ENCODE measurements around the gene POLR2A. TPM values are rescaled to one million over a fixed set of nuclear protein-coding genes. Genes with fewer than 3 reads are reported as not detected.
"Not testable (repeated sequence)": the region's sequence is repeated elsewhere in the genome, so short reads cannot be mapped to it uniquely, and the experiment has no call there.

POLR2A gene
- total and polyA plus RNA-seq, 2 of the 13 experiments (the other 11 are each of a cell fraction or from before 2014, with no cell fraction given): 17.8 to 18.3 TPM

GRCh38 chr17:7481842-7482741 lies 2.1 kb upstream of the POLR2A start:
- H3K9me3 ChIP-seq (ENCODE audit: low read length); in situ Hi-C loops (cut with HindIII; ENCODE audit: extremely low pct_ligation_motif_present, low pct_unique_long_range_greater_than_20kb); H3K36me3 ChIP-seq (replicated peaks in 1 of 2; ENCODE audit: control insufficient read depth in 1 of 2, insufficient read depth in 2 of 2, low read length in 2 of 2); CTCF ChIA-PET (ENCODE audit: low intra/inter-chr PET ratio, low total read pairs); ATAC-seq; H3K27me3 ChIP-seq (ENCODE audit: control insufficient read depth in 1 of 2, insufficient read depth in 2 of 2, low read length in 2 of 2); DNase-seq (ENCODE audit: low spot score); H3K9ac ChIP-seq (ENCODE audit: insufficient read depth, low read depth, low read length); H2AFZ ChIP-seq (ENCODE audit: low read length); BruUV-seq (replicated peaks); FAIRE-seq: not testable (repeated sequence)
- Histone ChIP-seq H3K79me2 (ENCODE audit: insufficient read depth, low read length) (peaks cover 48% of the 10 kb centered on the region), H3K4me3 (replicated peaks in 1 of 3; ENCODE audit: insufficient read depth in 1 of 3, low read depth in 2 of 3, low read length in 3 of 3) (peak overlapping the region in 1 of 3 experiments; percentile 90; a peak in 1 of 6 replicates), H4K20me1 (ENCODE audit: insufficient read depth, low read length) (peaks cover 28% of the 10 kb centered on the region), H3K4me1 (ENCODE audit: insufficient read depth, low read length) (peaks cover 62% of the 10 kb centered on the region), H3K27ac (ENCODE audit: extremely low read length, insufficient read depth, low read length) (peak overlapping the region; percentile 100), H3K4me2 (ENCODE audit: low read depth, low read length) (peak overlapping the region; percentile 94; the same call in 1 of the 2 replicates)
- TF ChIP-seq CAMTA2 (CRISPR knock-in tag; IDR thresholded peaks at IDR 0.05; ENCODE audit: borderline replicate concordance): 0 out of 2 replicates have a peak, but pooled peaks have one; percentile 39
- TF ChIP-seq ZBTB38 (CRISPR knock-in tag; IDR thresholded peaks at IDR 0.05): peak; percentile 45; the same call in 1 of the 2 replicates
- TF ChIP-seq HNRNPL (IDR thresholded peaks at IDR 0.05; ENCODE audit: low read depth, low read length): peak; percentile 44; the same call in 1 of the 2 replicates
- 93% methylated on average over 23 of the region's 31 CpGs for WGBS (ENCODE audit: low lambda C conversion rate)
- POLR2A ChIA-PET: interaction anchor here (0.9 to 4.3 kb wide), 8 partner anchors 37 to 102 kb away, joined by 3 to 41 read pairs (median 4); partner anchors contain the start of genes CHRNB1, MPDU1, PLSCR3 and TMEM102
- intact Hi-C loops (cut with micrococcal nuclease; ENCODE audit: unreplicated experiment): loop anchor here (5.0 kb wide), 3 partner anchors 35 to 125 kb away; partner anchors contain the start of genes CHRNB1, TMEM256 and TMEM95

DNA sequence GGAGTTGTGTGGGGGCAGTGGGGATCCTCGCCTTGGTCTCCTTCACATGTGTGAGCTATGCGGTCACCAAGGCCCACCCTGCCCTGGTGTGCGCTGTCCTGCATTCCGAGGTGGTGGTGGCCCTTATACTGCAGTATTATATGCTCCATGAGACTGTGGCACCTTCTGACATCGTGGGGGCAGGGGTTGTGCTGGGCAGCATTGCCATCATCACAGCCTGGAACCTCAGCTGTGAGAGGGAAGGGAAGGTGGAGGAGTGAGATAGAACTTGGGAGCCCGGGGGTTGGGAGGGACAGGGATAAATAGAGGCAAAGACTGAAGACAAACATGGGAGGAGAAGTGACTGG lies 1.5 kb upstream of the POLR2A start:
- H3K9me3 ChIP-seq (ENCODE audit: low read length); H2AFZ ChIP-seq (ENCODE audit: low read length); H3K36me3 ChIP-seq (replicated peaks in 1 of 2; ENCODE audit: control insufficient read depth in 1 of 2, insufficient read depth in 2 of 2, low read length in 2 of 2); CTCF ChIA-PET (ENCODE audit: low intra/inter-chr PET ratio, low total read pairs); in situ Hi-C loops (cut with HindIII; ENCODE audit: extremely low pct_ligation_motif_present, low pct_unique_long_range_greater_than_20kb); DNase-seq (ENCODE audit: low spot score); BruUV-seq (replicated peaks); H3K27me3 ChIP-seq (ENCODE audit: control insufficient read depth in 1 of 2, insufficient read depth in 2 of 2, low read length in 2 of 2); FAIRE-seq; ATAC-seq: not testable (repeated sequence)
- POLR2A ChIA-PET: interaction anchor here (2.6 to 5.5 kb wide), 4 partner anchors 7 to 79 kb away, joined by 19 to 41 read pairs (median 26); partner anchors contain the start of genes CHRNB1, TMEM102 and TMEM256
- H3K79me2 ChIP-seq (ENCODE audit: insufficient read depth, low read length): peaks cover 48% of the 10 kb centered on the region
- H3K4me3 ChIP-seq (replicated peaks in 1 of 3; ENCODE audit: insufficient read depth in 1 of 3, low read depth in 2 of 3, low read length in 3 of 3): peak overlapping the region in 2 of 3 experiments; percentile 75 to 90; a peak in 4 of 6 replicates
- H4K20me1 ChIP-seq (ENCODE audit: insufficient read depth, low read length): peaks cover 26% of the 10 kb centered on the region
- H3K27ac ChIP-seq (ENCODE audit: extremely low read length, insufficient read depth, low read length): peak overlapping the region; percentile 100
- peak overlapping the region; percentile 94 for H3K4me2 ChIP-seq (ENCODE audit: low read depth, low read length)
- 0 out of 2 replicates have a peak, but pooled peaks have one; percentile 1 for TF ChIP-seq ERF (CRISPR knock-in tag; IDR thresholded peaks at IDR 0.05)
- peaks cover 62% of the 10 kb centered on the region for H3K4me1 ChIP-seq (ENCODE audit: insufficient read depth, low read length)
- 52% methylated on average over 6 of the region's 6 CpGs for WGBS (ENCODE audit: low lambda C conversion rate)
- peak overlapping the region; percentile 95 for H3K9ac ChIP-seq (ENCODE audit: insufficient read depth, low read depth, low read length)
- intact Hi-C loops (cut with micrococcal nuclease; ENCODE audit: unreplicated experiment): loop anchor here (5.0 kb wide), 3 partner anchors 35 to 125 kb away; partner anchors contain the start of genes CHRNB1, TMEM256 and TMEM95

Data from HepG2 (cell line).